Stimulated activated CD8-positive, alpha-beta memory T cell treated with anti-CD3 and anti-CD28 coated beads, Interleukin-12 subunit alpha, Interleukin-12 subunit beta, amount 100 ng/mL, for 4 hours (primary cell): ENCODE measurements around the gene CDK7.
"Not testable (repeated sequence)": the region's sequence is repeated elsewhere in the genome, so short reads cannot be mapped to it uniquely, and the experiment has no call there.

Source experiments
- DNase-seq: peaks from one replicate; pipeline ENCODE4 v3.0.0-alpha.2; 2020; ENCODE audit warnings: low read depth

The CDK7 gene

GRCh38 chr5:69234457-69235268 lies at the start of gene CDK7:
Gene CDK7, plus strand, starts transcription at chr5:69234886. Its CDS starts 90 bp downstream, at chr5:69234976.
- peak; percentile 85 for DNase-seq

- no peak for DNase-seq
Observed at GRCh38 chr5:69187342-69187741, 47.3 kb upstream of the CDK7 start.

- no peak for DNase-seq
Observed at GRCh38 chr5:69188811-69189161, 45.9 kb upstream of the CDK7 start.

GRCh38 chr5:69189162-69190086 lies 45.3 kb upstream of the CDK7 start, which contains the start of gene CENPH:
Gene CENPH, plus strand, starts transcription at chr5:69189583. Its CDS starts 52 bp downstream, at chr5:69189635.
- DNase-seq, result peak; percentile 80

GRCh38 chr5:69202497-69202896 lies 32.2 kb upstream of the CDK7 start:
- DNase-seq, result no peak

- no peak for DNase-seq
Observed at GRCh38 chr5:69206528-69207190, 28.0 kb upstream of the CDK7 start.

- DNase-seq, result no peak
Observed at GRCh38 chr5:69209602-69210001, 25.1 kb upstream of the CDK7 start.

- no peak for DNase-seq
Observed at GRCh38 chr5:69211200-69211599, 23.5 kb upstream of the CDK7 start.

GRCh38 chr5:69212022-69212421 lies 22.7 kb upstream of the CDK7 start:
- DNase-seq, result no peak

- DNase-seq, result no peak
Observed at GRCh38 chr5:69213513-69214215, 21.0 kb upstream of the CDK7 start.

GRCh38 chr5:69217151-69217511 lies 17.6 kb upstream of the CDK7 start:
- DNase-seq, result no peak

GRCh38 chr5:69217548-69218526 lies 16.8 kb upstream of the CDK7 start:
- peak; percentile 87 for DNase-seq

GRCh38 chr5:69219939-69220338 lies 14.7 kb upstream of the CDK7 start:
- no peak for DNase-seq

GRCh38 chr5:69220371-69220770 lies 14.3 kb upstream of the CDK7 start:
- DNase-seq, result not testable (repeated sequence)

- not testable (repeated sequence) for DNase-seq
Observed at GRCh38 chr5:69220833-69221232, 13.9 kb upstream of the CDK7 start.

GRCh38 chr5:69224520-69224919 lies 10.2 kb upstream of the CDK7 start:
- no peak for DNase-seq

- no peak for DNase-seq
Observed at GRCh38 chr5:69225860-69226259, 8.8 kb upstream of the CDK7 start.

- DNase-seq, result no peak
Observed at GRCh38 chr5:69230181-69230580, 4.5 kb upstream of the CDK7 start.

GRCh38 chr5:69231281-69231680 lies 3.4 kb upstream of the CDK7 start:
- DNase-seq, result no peak

- no peak for DNase-seq
Observed at GRCh38 chr5:69231851-69232250, 2.8 kb upstream of the CDK7 start.

GRCh38 chr5:69236733-69237132 lies 2.0 kb downstream of the CDK7 start:
- not testable (repeated sequence) for DNase-seq
